ENCODE data around the gene RRP1B. TPM values are rescaled to one million over a fixed set of nuclear protein-coding genes. Genes with fewer than 3 reads are reported as not detected.

RRP1B gene
- total and polyA plus RNA-seq, 4 donors, result 7.3 to 12.6 (median 8.4) TPM

- TF ChIP-seq JUND (IDR thresholded peaks at IDR 0.05) (no peak), HNF4G (IDR thresholded peaks at IDR 0.05) (no peak), SP1 (IDR thresholded peaks at IDR 0.05) (no peak), MAX (IDR thresholded peaks at IDR 0.05) (no peak), ZBTB33 (IDR thresholded peaks at IDR 0.05) (no peak), CTCF (IDR thresholded peaks at IDR 0.05; ENCODE audit: low read depth, low read length, missing input control) (no peak), NR2F2 (IDR thresholded peaks at IDR 0.05) (no peak), RXRA (IDR thresholded peaks at IDR 0.05) (no peak), FOXA1 (IDR thresholded peaks at IDR 0.05) (no peak), EGR1 (IDR thresholded peaks at IDR 0.05; ENCODE audit: low read depth in 2 of 2) (no peak), YY1 (IDR thresholded peaks at IDR 0.05) (no peak), RAD21 (IDR thresholded peaks at IDR 0.05) (no peak), FOXA2 (IDR thresholded peaks at IDR 0.05) (no peak), ATF3 (IDR thresholded peaks at IDR 0.05) (no peak), TAF1 (conservative IDR thresholded peaks at IDR 0.05) (no peak), GABPA (IDR thresholded peaks at IDR 0.05 in 1 of 2, conservative IDR thresholded peaks at IDR 0.05 in 1 of 2) (no peak), HNF4A (conservative IDR thresholded peaks at IDR 0.05) (no peak)
- TF ChIP-seq, protein P1, sequence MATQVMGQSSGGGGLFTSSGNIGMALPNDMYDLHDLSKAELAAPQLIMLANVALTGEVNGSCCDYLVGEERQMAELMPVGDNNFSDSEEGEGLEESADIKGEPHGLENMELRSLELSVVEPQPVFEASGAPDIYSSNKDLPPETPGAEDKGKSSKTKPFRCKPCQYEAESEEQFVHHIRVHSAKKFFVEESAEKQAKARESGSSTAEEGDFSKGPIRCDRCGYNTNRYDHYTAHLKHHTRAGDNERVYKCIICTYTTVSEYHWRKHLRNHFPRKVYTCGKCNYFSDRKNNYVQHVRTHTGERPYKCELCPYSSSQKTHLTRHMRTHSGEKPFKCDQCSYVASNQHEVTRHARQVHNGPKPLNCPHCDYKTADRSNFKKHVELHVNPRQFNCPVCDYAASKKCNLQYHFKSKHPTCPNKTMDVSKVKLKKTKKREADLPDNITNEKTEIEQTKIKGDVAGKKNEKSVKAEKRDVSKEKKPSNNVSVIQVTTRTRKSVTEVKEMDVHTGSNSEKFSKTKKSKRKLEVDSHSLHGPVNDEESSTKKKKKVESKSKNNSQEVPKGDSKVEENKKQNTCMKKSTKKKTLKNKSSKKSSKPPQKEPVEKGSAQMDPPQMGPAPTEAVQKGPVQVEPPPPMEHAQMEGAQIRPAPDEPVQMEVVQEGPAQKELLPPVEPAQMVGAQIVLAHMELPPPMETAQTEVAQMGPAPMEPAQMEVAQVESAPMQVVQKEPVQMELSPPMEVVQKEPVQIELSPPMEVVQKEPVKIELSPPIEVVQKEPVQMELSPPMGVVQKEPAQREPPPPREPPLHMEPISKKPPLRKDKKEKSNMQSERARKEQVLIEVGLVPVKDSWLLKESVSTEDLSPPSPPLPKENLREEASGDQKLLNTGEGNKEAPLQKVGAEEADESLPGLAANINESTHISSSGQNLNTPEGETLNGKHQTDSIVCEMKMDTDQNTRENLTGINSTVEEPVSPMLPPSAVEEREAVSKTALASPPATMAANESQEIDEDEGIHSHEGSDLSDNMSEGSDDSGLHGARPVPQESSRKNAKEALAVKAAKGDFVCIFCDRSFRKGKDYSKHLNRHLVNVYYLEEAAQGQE (IDR thresholded peaks at IDR 0.05), result no peak
- no peak overlapping the region for H3K4me3 ChIP-seq (ENCODE audit: low read depth in 1 of 3, low read length in 3 of 3)
Observed at GRCh38 chr21:43631411-43632107, 27.8 kb upstream of the RRP1B start.

More at GRCh38 chr21:43631411-43632107, 27.8 kb upstream of the RRP1B start:
- no peaks in the 10 kb centered on the region for H3K36me3 ChIP-seq (ENCODE audit: control insufficient read depth in 4 of 4, insufficient read depth in 3 of 4, low read depth in 1 of 4, low read length in 3 of 4)
- no peak for DNase-seq (ENCODE audit: low spot score)
- no peak overlapping the region for H3K9ac ChIP-seq (ENCODE audit: low read depth in 1 of 2, low read length in 2 of 2)
- no peaks in the 10 kb centered on the region for H3K27me3 ChIP-seq (ENCODE audit: control insufficient read depth in 4 of 4, insufficient read depth in 4 of 4, low read length in 3 of 4)
- no peaks in the 10 kb centered on the region for H3K4me1 ChIP-seq (ENCODE audit: control insufficient read depth in 4 of 4, insufficient read depth in 4 of 4, low read length in 3 of 4)
- no peaks in the 10 kb centered on the region for H3K9me3 ChIP-seq (ENCODE audit: control insufficient read depth in 4 of 4, low read length in 3 of 4)
- no peak overlapping the region for H3K27ac ChIP-seq (ENCODE audit: low read depth in 1 of 2, low read length in 2 of 2)
- 96% methylated on average over 14 of the region's 14 CpGs for WGBS

Measured in liver (tissue), 9 donors.